NCI-H1105 (cell line): Measurements from ENCODE around the gene FAM50A.

Experiments
- DNase-seq: peaks from one replicate; lab custom pipeline; 2025; lab: John Stamatoyannopoulos, UW

Gene FAM50A

GRCh38 chrX:154412468-154412867 is 31.5 kb upstream of the FAM50A start:
- DNase-seq: no peak

- DNase-seq: no peak
Measured at GRCh38 chrX:154413142-154413541, 30.8 kb upstream of the FAM50A start.

GRCh38 chrX:154417157-154417556 is 26.8 kb upstream of the FAM50A start:
- DNase-seq: peak; percentile 86

- DNase-seq: no peak
Measured at GRCh38 chrX:154419189-154419588, 24.8 kb upstream of the FAM50A start.

- peak; percentile 92 for DNase-seq
Measured at GRCh38 chrX:154419688-154420401, 24.1 kb upstream of the FAM50A start.

- DNase-seq: no peak
Measured at GRCh38 chrX:154420402-154420756, 23.6 kb upstream of the FAM50A start.

GRCh38 chrX:154426916-154427770 is 16.8 kb upstream of the FAM50A start:
- no peak for DNase-seq

- DNase-seq: peak; percentile 97
Measured at GRCh38 chrX:154428176-154429171, 15.5 kb upstream of the FAM50A start, which contains the start of gene ATP6AP1. Gene ATP6AP1 (plus strand): TSS chrX:154428677. CDS start chrX:154428693, 16 bp downstream.

- DNase-seq: no peak
Measured at GRCh38 chrX:154429711-154430110, 14.2 kb upstream of the FAM50A start.

GRCh38 chrX:154430479-154430878 is 13.5 kb upstream of the FAM50A start:
- DNase-seq: no peak

GRCh38 chrX:154430916-154431315 is 13.0 kb upstream of the FAM50A start:
- DNase-seq: no peak

- DNase-seq: no peak
Measured at GRCh38 chrX:154431341-154431740, 12.6 kb upstream of the FAM50A start.

- DNase-seq: no peak
Measured at GRCh38 chrX:154432210-154432609, 11.7 kb upstream of the FAM50A start.

GRCh38 chrX:154433605-154434004 is 10.3 kb upstream of the FAM50A start:
- DNase-seq: no peak

- no peak for DNase-seq
Measured at GRCh38 chrX:154434394-154435168, 9.4 kb upstream of the FAM50A start.

- no peak for DNase-seq
Measured at GRCh38 chrX:154435171-154435733, 8.7 kb upstream of the FAM50A start.

GRCh38 chrX:154436374-154436982 is 7.5 kb upstream of the FAM50A start:
- DNase-seq: peak; percentile 57

GRCh38 chrX:154436983-154437752 is 6.8 kb upstream of the FAM50A start, which contains the start of gene GDI1:
Gene GDI1 (plus strand): TSS chrX:154437154. CDS start chrX:154437255, 101 bp downstream.
- peak; percentile 54 for DNase-seq
